Measurements from ENCODE around the gene MYRIP.

Gene MYRIP

DNA sequence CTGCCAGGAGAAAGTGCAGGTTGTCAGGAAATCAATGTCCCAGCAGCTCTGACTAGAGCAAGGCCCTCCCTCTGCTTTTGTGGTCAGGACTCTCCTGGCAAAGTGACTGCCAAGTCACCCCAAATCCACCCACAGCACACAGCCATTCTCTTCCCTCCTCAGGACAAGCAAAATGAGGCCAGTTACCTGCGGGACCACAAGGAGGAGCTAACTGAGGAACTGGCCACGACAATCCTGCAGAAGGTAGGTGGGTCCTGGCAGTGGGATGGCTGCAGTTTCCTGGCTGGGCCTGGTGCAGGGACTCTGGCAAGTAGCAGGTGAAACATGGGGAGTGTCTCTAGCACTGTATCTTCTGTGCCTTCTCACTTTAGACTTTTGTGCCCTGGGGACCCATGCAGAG lies 357.6 kb downstream of the MYRIP start:
- Histone ChIP-seq H3K27me3 (ENCODE audit: low read depth, low read length) (no peaks in the 10 kb centered on the region), H2AFZ (ENCODE audit: low read depth, low read length) (no peak overlapping the region), H3K9me3 (ENCODE audit: insufficient read depth, low read length) (no peaks in the 10 kb centered on the region), H3K4me2 (ENCODE audit: low read length) (no peak overlapping the region), H3K36me3 (replicated peaks; ENCODE audit: low read depth, low read length) (no peaks in the 10 kb centered on the region), H3K4me3 (ENCODE audit: low read length) (no peak overlapping the region), H3K27ac (ENCODE audit: low read length) (no peak overlapping the region), H3K4me1 (ENCODE audit: low read length) (peaks cover 10% of the 10 kb centered on the region), H3K9ac (ENCODE audit: low read length) (no peak overlapping the region), H4K20me1 (ENCODE audit: insufficient read depth, low read length) (no peaks in the 10 kb centered on the region), H3K79me2 (ENCODE audit: low read length) (no peaks in the 10 kb centered on the region)
- no peak for TF ChIP-seq EZH2phosphoT487 (IDR thresholded peaks at IDR 0.05; ENCODE audit: low read depth)
- TF ChIP-seq, protein P1, sequence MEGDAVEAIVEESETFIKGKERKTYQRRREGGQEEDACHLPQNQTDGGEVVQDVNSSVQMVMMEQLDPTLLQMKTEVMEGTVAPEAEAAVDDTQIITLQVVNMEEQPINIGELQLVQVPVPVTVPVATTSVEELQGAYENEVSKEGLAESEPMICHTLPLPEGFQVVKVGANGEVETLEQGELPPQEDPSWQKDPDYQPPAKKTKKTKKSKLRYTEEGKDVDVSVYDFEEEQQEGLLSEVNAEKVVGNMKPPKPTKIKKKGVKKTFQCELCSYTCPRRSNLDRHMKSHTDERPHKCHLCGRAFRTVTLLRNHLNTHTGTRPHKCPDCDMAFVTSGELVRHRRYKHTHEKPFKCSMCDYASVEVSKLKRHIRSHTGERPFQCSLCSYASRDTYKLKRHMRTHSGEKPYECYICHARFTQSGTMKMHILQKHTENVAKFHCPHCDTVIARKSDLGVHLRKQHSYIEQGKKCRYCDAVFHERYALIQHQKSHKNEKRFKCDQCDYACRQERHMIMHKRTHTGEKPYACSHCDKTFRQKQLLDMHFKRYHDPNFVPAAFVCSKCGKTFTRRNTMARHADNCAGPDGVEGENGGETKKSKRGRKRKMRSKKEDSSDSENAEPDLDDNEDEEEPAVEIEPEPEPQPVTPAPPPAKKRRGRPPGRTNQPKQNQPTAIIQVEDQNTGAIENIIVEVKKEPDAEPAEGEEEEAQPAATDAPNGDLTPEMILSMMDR (IDR thresholded peaks at IDR 0.05; ENCODE audit: low read depth, low read length), result no peak

DNA sequence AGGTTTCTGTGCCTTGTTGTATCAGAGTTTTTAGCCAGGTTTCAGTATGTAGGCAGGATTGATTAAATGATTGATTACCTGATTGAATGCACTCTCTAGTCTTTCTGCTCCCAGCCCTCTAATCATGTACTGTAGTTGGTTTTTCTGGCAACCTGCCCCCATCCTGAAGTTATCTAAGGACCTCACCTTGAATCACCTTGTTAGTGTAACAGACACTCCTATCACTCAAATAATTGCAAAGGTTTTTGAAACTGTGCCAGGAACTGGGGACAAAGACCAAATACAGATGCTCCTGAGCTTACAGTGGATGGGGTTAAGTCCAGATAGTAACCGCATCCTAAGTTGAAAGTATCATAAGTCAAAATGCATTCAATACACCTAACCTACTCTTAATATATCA lies 358.5 kb downstream of the MYRIP start:
- Histone ChIP-seq H3K9ac (ENCODE audit: low read length) (no peak overlapping the region), H3K27me3 (ENCODE audit: low read depth, low read length) (no peaks in the 10 kb centered on the region), H3K9me3 (ENCODE audit: insufficient read depth, low read length) (no peaks in the 10 kb centered on the region), H3K4me1 (ENCODE audit: low read length) (peaks cover 10% of the 10 kb centered on the region), H2AFZ (ENCODE audit: low read depth, low read length) (no peak overlapping the region), H3K27ac (ENCODE audit: low read length) (no peak overlapping the region), H3K4me2 (ENCODE audit: low read length) (no peak overlapping the region), H4K20me1 (ENCODE audit: insufficient read depth, low read length) (no peaks in the 10 kb centered on the region), H3K36me3 (replicated peaks; ENCODE audit: low read depth, low read length) (no peaks in the 10 kb centered on the region), H3K79me2 (ENCODE audit: low read length) (no peaks in the 10 kb centered on the region), H3K4me3 (ENCODE audit: low read length) (no peak overlapping the region)
- TF ChIP-seq, protein P1 (IDR thresholded peaks at IDR 0.05; ENCODE audit: low read depth, low read length), result no peak
- TF ChIP-seq EZH2phosphoT487 (IDR thresholded peaks at IDR 0.05; ENCODE audit: low read depth), result no peak

DNA sequence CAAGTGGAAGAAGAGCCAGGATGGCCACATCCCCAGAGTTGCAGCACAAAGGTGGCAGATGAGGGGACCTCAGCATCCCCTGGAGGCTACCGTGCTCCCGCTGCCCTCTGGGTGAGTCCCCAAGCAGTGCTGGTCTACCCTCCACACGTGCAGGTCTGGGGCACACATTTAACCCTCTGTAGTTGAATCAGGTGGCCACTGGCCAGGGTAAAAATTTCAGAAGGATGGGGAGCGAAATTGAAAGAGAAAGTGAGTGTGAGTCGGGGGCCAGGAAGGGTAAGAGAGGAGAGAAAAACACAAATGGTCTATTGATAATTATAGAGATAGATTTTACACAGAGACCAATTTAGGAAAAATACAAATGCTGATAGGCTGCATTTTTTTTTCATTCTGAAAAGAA lies 360.6 kb downstream of the MYRIP start:
- Histone ChIP-seq H3K4me3 (ENCODE audit: low read length) (peak overlapping the region; percentile 46), H4K20me1 (ENCODE audit: insufficient read depth, low read length) (no peaks in the 10 kb centered on the region), H3K4me2 (ENCODE audit: low read length) (peak overlapping the region; percentile 65), H3K9ac (ENCODE audit: low read length) (0 out of 2 replicates have a peak overlapping the region, but pooled peaks have one; percentile 6), H3K9me3 (ENCODE audit: insufficient read depth, low read length) (no peaks in the 10 kb centered on the region), H3K27ac (ENCODE audit: low read length) (no peak overlapping the region), H3K79me2 (ENCODE audit: low read length) (no peaks in the 10 kb centered on the region), H2AFZ (ENCODE audit: low read depth, low read length) (peak overlapping the region; percentile 56; the same call in 1 of the 2 replicates), H3K4me1 (ENCODE audit: low read length) (peaks cover 10% of the 10 kb centered on the region), H3K36me3 (replicated peaks; ENCODE audit: low read depth, low read length) (no peaks in the 10 kb centered on the region), H3K27me3 (ENCODE audit: low read depth, low read length) (0 out of 2 replicates have a peak, but pooled peaks cover 4% of the 10 kb centered on the region)
- TF ChIP-seq, protein P1 (IDR thresholded peaks at IDR 0.05; ENCODE audit: low read depth, low read length), result no peak
- no peak for TF ChIP-seq EZH2phosphoT487 (IDR thresholded peaks at IDR 0.05; ENCODE audit: low read depth)

DNA sequence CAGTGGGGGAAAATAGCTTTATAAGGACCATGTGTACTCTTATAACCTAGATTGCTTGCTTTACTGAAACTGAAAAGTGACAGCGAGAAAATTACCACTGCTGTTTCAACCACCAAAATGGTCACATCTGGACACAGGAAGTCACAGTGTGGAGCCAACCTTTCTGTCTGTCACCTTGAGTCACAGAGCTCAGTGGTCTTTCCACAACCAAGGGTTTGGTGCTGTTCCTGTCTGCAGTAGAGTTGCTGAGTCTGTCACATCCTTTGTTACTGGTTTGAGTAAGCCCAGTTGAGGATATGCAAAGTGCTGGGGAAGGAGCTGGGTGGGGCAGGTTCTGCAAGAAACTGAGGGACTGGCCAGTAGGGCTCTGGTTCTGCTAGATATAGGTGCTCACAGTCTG lies 361.0 kb downstream of the MYRIP start:
- no peaks in the 10 kb centered on the region for H3K36me3 ChIP-seq (replicated peaks; ENCODE audit: low read depth, low read length)
- no peak overlapping the region for H3K27ac ChIP-seq (ENCODE audit: low read length)
- H3K4me3 ChIP-seq (ENCODE audit: low read length), result peak overlapping the region; percentile 46
- H3K9ac ChIP-seq (ENCODE audit: low read length), result 0 out of 2 replicates have a peak overlapping the region, but pooled peaks have one; percentile 6
- TF ChIP-seq, protein P1 (IDR thresholded peaks at IDR 0.05; ENCODE audit: low read depth, low read length), result no peak
- TF ChIP-seq EZH2phosphoT487 (IDR thresholded peaks at IDR 0.05; ENCODE audit: low read depth), result no peak
- no peaks in the 10 kb centered on the region for H4K20me1 ChIP-seq (ENCODE audit: insufficient read depth, low read length)
- H3K4me2 ChIP-seq (ENCODE audit: low read length), result peak overlapping the region; percentile 65
- H2AFZ ChIP-seq (ENCODE audit: low read depth, low read length), result peak overlapping the region; percentile 56; the same call in 1 of the 2 replicates
- H3K27me3 ChIP-seq (ENCODE audit: low read depth, low read length), result 0 out of 2 replicates have a peak, but pooled peaks cover 4% of the 10 kb centered on the region
- H3K4me1 ChIP-seq (ENCODE audit: low read length), result peaks cover 10% of the 10 kb centered on the region
- H3K9me3 ChIP-seq (ENCODE audit: insufficient read depth, low read length), result no peaks in the 10 kb centered on the region
- no peaks in the 10 kb centered on the region for H3K79me2 ChIP-seq (ENCODE audit: low read length)

Data from OCI-LY3 (cell line).